HepG2 (cell line): ENCODE measurements around the gene GOLGA8A. TPM values are rescaled to one million over a fixed set of nuclear protein-coding genes. Genes with fewer than 3 reads are reported as not detected.

Source experiments
- ATAC-seq: fragments of 200-7000 bp; cut with Tn5 transposase; 3 replicates; pipeline ENCODE4 v1.9.1; 2020; ENCODE audit warnings: mild to moderate bottlenecking, moderate library complexity
- BruUV-seq: library from RNA; stranded (reverse); fragments of 400-500 nt; replicated peaks from 2 replicates; lab custom pipeline; 2021; lab: Mats Ljungman, UMichigan
- CTCF ChIA-PET: fragments of 300-600 bp; formaldehyde crosslinking; extraction: SDS; loops from one replicate; lab custom pipeline; 2021; ENCODE audit warnings: low total read pairs, inconsistent platforms, low intra/inter-chr PET ratio; lab: Yijun Ruan, JAX
- POLR2A ChIA-PET: fragments of 350-600 bp; sonication (Branson Sonifier 250); formaldehyde crosslinking; loops from one replicate; lab custom pipeline; 2020; ENCODE audit warnings: antibody characterized with exemption, inconsistent platforms; lab: Yijun Ruan, JAX
- DNase-seq: peaks from one replicate; pipeline ENCODE4 v3.0.0-alpha.2; 2015; ENCODE audit warnings: low spot score
- FAIRE-seq: peaks from 3 replicates; lab custom pipeline; 2011; peaks lifted over from hg19 to GRCh38; lab: Jason Lieb, UNC
- H2AFZ ChIP-seq: one replicate; pipeline ENCODE4 v1.6.1; 2011; ENCODE audit warnings: low read length, inconsistent platforms
- H3K27ac ChIP-seq: fragments of 300-600 bp; 3 replicates; pipeline ENCODE4 v1.8.0; 2011; ENCODE audit warnings: mixed run types, mild to moderate bottlenecking, mixed read lengths, low read length, inconsistent platforms; ENCODE audit not compliant: insufficient read depth; ENCODE audit errors: extremely low read length
- H3K27me3 ChIP-seq, 2 experiments: fragments of 200-600 bp in 1 of 2; 2 replicates in 1 of 2; 3 replicates in 1 of 2; pipeline versions ENCODE4 v1.6.0 to v1.8.0; 2011; ENCODE audit warnings: low read length in 2 of 2, mild to moderate bottlenecking in 2 of 2, moderate library complexity in 2 of 2, inconsistent platforms in 1 of 2; ENCODE audit not compliant: insufficient read depth in 2 of 2, control insufficient read depth in 1 of 2
- H3K36me3 ChIP-seq, 2 experiments: fragments of 200-600 bp in 1 of 2; replicated peaks in 1 of 2; 2 replicates in 1 of 2; 3 replicates in 1 of 2; pipeline versions ENCODE4 v1.5.1 to v1.8.0; 2011; ENCODE audit warnings: low read length in 2 of 2, inconsistent platforms in 1 of 2; ENCODE audit not compliant: insufficient read depth in 2 of 2, control insufficient read depth in 1 of 2
- H3K4me1 ChIP-seq: 2 replicates; pipeline ENCODE4 v1.5.1; 2012; ENCODE audit warnings: low read length, inconsistent platforms; ENCODE audit not compliant: insufficient read depth
- H3K4me2 ChIP-seq: 2 replicates; pipeline ENCODE4 v1.6.0; 2011; ENCODE audit warnings: low read depth, low read length, inconsistent platforms
- H3K4me3 ChIP-seq, 3 experiments: fragments of 200-600 bp in 1 of 3; sonication (generic), shearing (Covaris generic) in 1 of 3; replicated peaks in 1 of 3; 2 replicates each; pipeline ENCODE4 v1.5.1; 2011 to 2016; ENCODE audit warnings: low read length in 3 of 3, inconsistent platforms in 2 of 3, low read depth in 2 of 3, mild to moderate bottlenecking in 2 of 3, control low read depth in 1 of 3, mixed read lengths in 1 of 3; ENCODE audit not compliant: insufficient read depth in 1 of 3
- H3K79me2 ChIP-seq: one replicate; pipeline ENCODE4 v1.6.1; 2011; ENCODE audit warnings: low read length, inconsistent platforms; ENCODE audit not compliant: insufficient read depth
- H3K9ac ChIP-seq: 2 replicates; pipeline ENCODE4 v1.6.0; 2011; ENCODE audit warnings: mild to moderate bottlenecking, low read depth, low read length, inconsistent platforms; ENCODE audit not compliant: insufficient read depth
- H3K9me3 ChIP-seq: 2 replicates; pipeline ENCODE4 v1.5.1; 2012; ENCODE audit warnings: mild to moderate bottlenecking, low read length
- H4K20me1 ChIP-seq: 2 replicates; pipeline ENCODE4 v1.6.0; 2011; ENCODE audit warnings: inconsistent platforms, mild to moderate bottlenecking, low read length, moderate library complexity; ENCODE audit not compliant: insufficient read depth
- GRHL1 ChIP-seq: sonication (generic); formaldehyde crosslinking; conservative IDR thresholded peaks from 2 replicates; pipeline ENCODE4 v1.8.0; 2022; ENCODE audit warnings: missing genetic modification reagents
- UBTF ChIP-seq: sonication (generic); formaldehyde crosslinking; IDR thresholded peaks from 2 replicates; pipeline ENCODE4 v1.4.0; 2020; ENCODE audit warnings: mild to moderate bottlenecking, missing genetic modification reagents
- ZC3H13 ChIP-seq: sonication (generic); formaldehyde crosslinking; IDR thresholded peaks from 2 replicates; pipeline ENCODE4 v1.8.1; 2023; ENCODE audit warnings: mild to moderate bottlenecking, missing genetic modification reagents, moderate library complexity
- ZNF235 ChIP-seq: sonication (generic); formaldehyde crosslinking; IDR thresholded peaks from 2 replicates; pipeline ENCODE4 v1.8.1; 2023; ENCODE audit warnings: mild to moderate bottlenecking, missing genetic modification reagents, borderline replicate concordance
- ZNF672 ChIP-seq: sonication (generic); formaldehyde crosslinking; IDR thresholded peaks from 2 replicates; pipeline ENCODE4 v1.8.1; 2022; ENCODE audit warnings: missing genetic modification reagents
- ZNF687 ChIP-seq: sonication (generic); formaldehyde crosslinking; IDR thresholded peaks from 2 replicates; pipeline ENCODE4 v1.5.1; 2020; ENCODE audit warnings: mild to moderate bottlenecking, missing genetic modification reagents, moderate library complexity
- WGBS: methylation state at CpG from one replicate; pipeline ENCODE4 v1.1.6; 2017; ENCODE audit warnings: low lambda C conversion rate; 5-methylcytosine and 5-hydroxymethylcytosine counted together
- in situ Hi-C: cut with HindIII; loops from 2 replicates; pipeline ENCODE4 v1.10.0; 2017; ENCODE audit warnings: low pct_unique_long_range_greater_than_20kb; ENCODE audit not compliant: extremely low pct_ligation_motif_present
- intact Hi-C: fragments of 100-400 bp; cut with micrococcal nuclease; formaldehyde crosslinking; loops from one replicate; pipeline ENCODE4 v1.10.0; 2022; ENCODE audit not compliant: unreplicated experiment
- polyA plus RNA-seq, 8 experiments: library from polyadenylated mRNA; depleted of rRNA in 3 of 8; stranded (reverse) in 7 of 8; unstranded in 1 of 8; fragments of >200 nt; fragmentation: Illumina TruSeq in 4 of 8; extraction: Trizol in 4 of 8; gene quantifications; 2 replicates each; pipeline versions ENCODE4 v1.2.1 to v1.2.3, GENCODE V29; 2011 to 2016; ENCODE audit warnings: low read depth in 4 of 8, missing spikeins in 1 of 8, mixed read lengths in 1 of 8; ENCODE audit not compliant: insufficient read depth in 1 of 8
- total RNA-seq, 5 experiments: library from RNA; depleted of rRNA; stranded (reverse); fragments of >200 nt; fragmentation: Illumina TruSeq; extraction: Trizol; gene quantifications; 2 replicates each; pipeline ENCODE4 v1.2.3, GENCODE V29; 2016; ENCODE audit warnings: low read depth in 1 of 5

GOLGA8A gene
- total and polyA plus RNA-seq, 2 of the 13 experiments (the other 11 are each of a cell fraction or from before 2014, with no cell fraction given): 17.1 to 43.7 TPM

GRCh38 chr15:34436956-34437442 lies 609 bp downstream of the GOLGA8A start (continued):
- TF ChIP-seq GRHL1 (CRISPR knock-in tag): no peak
- TF ChIP-seq UBTF (CRISPR knock-in tag): peak; percentile 48; the same call in 1 of the 2 replicates

- H3K79me2 ChIP-seq: peaks cover 4% of the 10 kb centered on the region
- no peak overlapping the region for H3K27ac ChIP-seq
- no peak for DNase-seq
- H3K4me2 ChIP-seq: peak overlapping the region; percentile 65
- in situ Hi-C loops: loop anchor here (10.0 to 25.0 kb wide), 2 partner anchors 72 to 151 kb away; partner anchors contain the start of genes GOLGA8B and LPCAT4
- FAIRE-seq: no peak
- H4K20me1 ChIP-seq: no peaks in the 10 kb centered on the region
- H2AFZ ChIP-seq: no peak overlapping the region
- ATAC-seq: peak; percentile 56
- H3K27me3 ChIP-seq: no peaks in the 10 kb centered on the region; a peak in 1 of 5 replicates
- WGBS: 61% methylated on average over 9 of the region's 31 CpGs
- peaks cover 10% of the 10 kb centered on the region for H3K4me1 ChIP-seq
- H3K9me3 ChIP-seq: no peaks in the 10 kb centered on the region
- intact Hi-C loops: no loop called here
- H3K36me3 ChIP-seq: 0 out of 5 replicates have a peak, but pooled peaks cover 0 to 3% of the 10 kb centered on the region in 2 experiments
- TF ChIP-seq ZNF672: no peak
- no peak for TF ChIP-seq ZC3H13 (CRISPR knock-in tag)
- no peak for TF ChIP-seq ZNF235 (CRISPR knock-in tag)
- peak; percentile 38 for TF ChIP-seq ZNF687 (CRISPR knock-in tag)
- ChIA-PET CTCF (no interaction called here), POLR2A (no interaction called here)
- no TSS peak for BruUV-seq
- H3K9ac ChIP-seq: peak overlapping the region; percentile 49; the same call in 1 of the 2 replicates
- peak overlapping the region; percentile 47 to 66 (median 61); a peak in 5 of 6 replicates for H3K4me3 ChIP-seq
Observed at GRCh38 chr15:34436126-34436955, 1.3 kb downstream of the GOLGA8A start.
